ENCODE measurements around the gene LHX1. TPM values are rescaled to one million over a fixed set of nuclear protein-coding genes. Genes with fewer than 3 reads are reported as not detected.
A peak's percentile ranks its signal among the peaks of the same experiment; 100 is the strongest.

The LHX1 gene
- total and polyA plus RNA-seq, 4 donors = not detected

GRCh38 chr17:36890398-36891168 lies 46.7 kb upstream of the LHX1 start:
- Histone ChIP-seq H3K4me1 (ENCODE audit: control insufficient read depth in 4 of 4, insufficient read depth in 4 of 4, low read length in 3 of 4) (peaks cover 0 to 6% (median 2%) of the 10 kb centered on the region in 4 donors), H3K9ac (ENCODE audit: low read depth in 1 of 2, low read length in 2 of 2) (no peak overlapping the region), H3K27me3 (ENCODE audit: control insufficient read depth in 4 of 4, insufficient read depth in 4 of 4, low read length in 3 of 4) (no peaks in the 10 kb centered on the region), H3K9me3 (ENCODE audit: control insufficient read depth in 4 of 4, low read length in 3 of 4) (no peaks in the 10 kb centered on the region), H3K4me3 (ENCODE audit: low read depth in 1 of 3, low read length in 3 of 3) (no peak overlapping the region), H3K36me3 (ENCODE audit: control insufficient read depth in 4 of 4, insufficient read depth in 3 of 4, low read depth in 1 of 4, low read length in 3 of 4) (no peaks in the 10 kb centered on the region), H3K27ac (ENCODE audit: low read depth in 1 of 2, low read length in 2 of 2) (no peak overlapping the region)
- 77% methylated on average over 13 of the region's 13 CpGs for WGBS
- TF ChIP-seq SP1 (IDR thresholded peaks at IDR 0.05) (no peak), FOXA2 (IDR thresholded peaks at IDR 0.05) (no peak), EGR1 (IDR thresholded peaks at IDR 0.05; ENCODE audit: low read depth in 2 of 2) (no peak)
- TF ChIP-seq, protein P1, sequence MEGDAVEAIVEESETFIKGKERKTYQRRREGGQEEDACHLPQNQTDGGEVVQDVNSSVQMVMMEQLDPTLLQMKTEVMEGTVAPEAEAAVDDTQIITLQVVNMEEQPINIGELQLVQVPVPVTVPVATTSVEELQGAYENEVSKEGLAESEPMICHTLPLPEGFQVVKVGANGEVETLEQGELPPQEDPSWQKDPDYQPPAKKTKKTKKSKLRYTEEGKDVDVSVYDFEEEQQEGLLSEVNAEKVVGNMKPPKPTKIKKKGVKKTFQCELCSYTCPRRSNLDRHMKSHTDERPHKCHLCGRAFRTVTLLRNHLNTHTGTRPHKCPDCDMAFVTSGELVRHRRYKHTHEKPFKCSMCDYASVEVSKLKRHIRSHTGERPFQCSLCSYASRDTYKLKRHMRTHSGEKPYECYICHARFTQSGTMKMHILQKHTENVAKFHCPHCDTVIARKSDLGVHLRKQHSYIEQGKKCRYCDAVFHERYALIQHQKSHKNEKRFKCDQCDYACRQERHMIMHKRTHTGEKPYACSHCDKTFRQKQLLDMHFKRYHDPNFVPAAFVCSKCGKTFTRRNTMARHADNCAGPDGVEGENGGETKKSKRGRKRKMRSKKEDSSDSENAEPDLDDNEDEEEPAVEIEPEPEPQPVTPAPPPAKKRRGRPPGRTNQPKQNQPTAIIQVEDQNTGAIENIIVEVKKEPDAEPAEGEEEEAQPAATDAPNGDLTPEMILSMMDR (IDR thresholded peaks at IDR 0.05; ENCODE audit: low read depth, low read length, missing input control) = no peak
- DNase-seq (ENCODE audit: low spot score) = no peak

DNA sequence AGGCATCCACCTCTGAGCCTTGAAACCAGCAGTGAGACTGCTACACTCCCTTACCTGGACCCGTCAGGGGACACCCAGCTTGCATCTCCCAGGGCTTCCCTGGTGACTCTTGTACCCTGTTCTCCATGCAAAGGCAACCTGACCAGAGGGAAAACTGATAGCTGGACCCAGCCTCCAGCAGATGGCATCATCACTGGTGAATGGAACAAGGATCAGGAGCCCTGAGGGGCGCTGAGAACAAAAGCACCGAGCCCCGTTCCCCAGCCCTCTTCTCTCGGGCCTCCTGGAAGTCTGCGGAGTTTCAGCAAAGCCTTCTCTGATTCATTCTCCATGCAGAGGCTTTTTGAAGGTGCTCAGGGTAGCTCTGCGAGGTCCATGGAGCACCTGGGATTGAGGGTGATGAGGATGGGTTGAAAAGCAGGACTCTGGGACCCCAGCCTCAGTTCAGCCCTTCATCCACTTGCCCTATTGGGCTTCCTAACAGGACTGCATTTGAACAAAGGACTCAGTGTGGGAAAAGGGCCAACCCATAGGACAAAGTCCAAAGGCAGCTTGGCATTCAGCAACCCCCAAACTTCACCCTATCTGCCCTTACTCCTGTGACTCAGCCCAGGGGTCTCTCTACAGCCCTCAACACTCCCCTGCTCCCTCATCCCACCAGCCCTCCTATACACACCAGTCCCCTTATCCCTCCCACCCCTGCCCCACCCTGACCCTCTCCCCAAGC lies 45.0 kb upstream of the LHX1 start:
- 88% methylated on average over 7 of the region's 7 CpGs for WGBS
- Histone ChIP-seq H3K4me3 (ENCODE audit: low read depth in 1 of 3, low read length in 3 of 3) (no peak overlapping the region), H3K9ac (ENCODE audit: low read depth in 1 of 2, low read length in 2 of 2) (no peak overlapping the region), H3K27ac (ENCODE audit: low read depth in 1 of 2, low read length in 2 of 2) (no peak overlapping the region), H3K36me3 (ENCODE audit: control insufficient read depth in 4 of 4, insufficient read depth in 3 of 4, low read depth in 1 of 4, low read length in 3 of 4) (no peaks in the 10 kb centered on the region), H3K4me1 (ENCODE audit: control insufficient read depth in 4 of 4, insufficient read depth in 4 of 4, low read length in 3 of 4) (peaks cover 0 to 6% (median 2%) of the 10 kb centered on the region in 4 donors), H3K9me3 (ENCODE audit: control insufficient read depth in 4 of 4, low read length in 3 of 4) (no peaks in the 10 kb centered on the region), H3K27me3 (ENCODE audit: control insufficient read depth in 4 of 4, insufficient read depth in 4 of 4, low read length in 3 of 4) (no peaks in the 10 kb centered on the region)
- DNase-seq (ENCODE audit: low spot score) = no peak
- TF ChIP-seq RXRA (IDR thresholded peaks at IDR 0.05) = peak in 1 of 2 donors; percentile 26
- no peak for TF ChIP-seq MAX (IDR thresholded peaks at IDR 0.05)
- TF ChIP-seq HNF4A (conservative IDR thresholded peaks at IDR 0.05) = peak; percentile 73 to 82
- TF ChIP-seq HNF4G (IDR thresholded peaks at IDR 0.05) = peak; percentile 65
- TF ChIP-seq SP1 (IDR thresholded peaks at IDR 0.05) = no peak

GRCh38 chr17:36894177-36894576 lies 43.1 kb upstream of the LHX1 start:
- H3K27ac ChIP-seq (ENCODE audit: low read depth in 1 of 2, low read length in 2 of 2) = no peak overlapping the region
- no peak overlapping the region for H3K9ac ChIP-seq (ENCODE audit: low read depth in 1 of 2, low read length in 2 of 2)
- WGBS = 94% methylated on average over 9 of the region's 9 CpGs
- H3K4me3 ChIP-seq (ENCODE audit: low read depth in 1 of 3, low read length in 3 of 3) = no peak overlapping the region
- no peaks in the 10 kb centered on the region for H3K27me3 ChIP-seq (ENCODE audit: control insufficient read depth in 4 of 4, insufficient read depth in 4 of 4, low read length in 3 of 4)
- H3K36me3 ChIP-seq (ENCODE audit: control insufficient read depth in 4 of 4, insufficient read depth in 3 of 4, low read depth in 1 of 4, low read length in 3 of 4) = no peaks in the 10 kb centered on the region
- H3K4me1 ChIP-seq (ENCODE audit: control insufficient read depth in 4 of 4, insufficient read depth in 4 of 4, low read length in 3 of 4) = peaks cover 0 to 6% (median 2%) of the 10 kb centered on the region in 4 donors
- TF ChIP-seq MAX (IDR thresholded peaks at IDR 0.05) = no peak
- TF ChIP-seq SP1 (IDR thresholded peaks at IDR 0.05) = no peak
- TF ChIP-seq RAD21 (IDR thresholded peaks at IDR 0.05) = no peak
- no peak for TF ChIP-seq HNF4G (IDR thresholded peaks at IDR 0.05)
- TF ChIP-seq FOXA2 (IDR thresholded peaks at IDR 0.05) = no peak
- DNase-seq (ENCODE audit: low spot score) = no peak
- no peaks in the 10 kb centered on the region for H3K9me3 ChIP-seq (ENCODE audit: control insufficient read depth in 4 of 4, low read length in 3 of 4)
